Progenitor cell of endocrine pancreas (in vitro differentiated cells): ENCODE data around the gene CYP26B1. TPM values are rescaled to one million over a fixed set of nuclear protein-coding genes. Genes with fewer than 3 reads are reported as not detected.

Experiments
- DNase-seq: peaks from one replicate; pipeline ENCODE4 v3.0.0; 2021; ENCODE audit warnings: low spot score; ENCODE audit not compliant: unreplicated experiment
- H3K27ac Mint-ChIP-seq: 2 replicates; pipeline ENCODE4 v1.8.0; 2021; ENCODE audit warnings: mild to moderate bottlenecking, moderate library complexity, mixed read lengths
- H3K27me3 Mint-ChIP-seq: 2 replicates; pipeline ENCODE4 v1.8.0; 2021; ENCODE audit warnings: mixed read lengths
- H3K36me3 Mint-ChIP-seq: 2 replicates; pipeline ENCODE4 v1.8.0; 2022; ENCODE audit warnings: mixed read lengths; ENCODE audit not compliant: insufficient read depth
- H3K4me1 Mint-ChIP-seq: 2 replicates; pipeline ENCODE4 v1.8.0; 2021; ENCODE audit warnings: low read depth, mixed read lengths
- H3K4me3 Mint-ChIP-seq: 2 replicates; pipeline ENCODE4 v1.8.0; 2021; ENCODE audit warnings: low read depth, mild to moderate bottlenecking, moderate library complexity, mixed read lengths
- H3K9me3 Mint-ChIP-seq: 2 replicates; pipeline ENCODE4 v1.8.0; 2021; ENCODE audit warnings: low read depth, mixed read lengths
- CTCF ChIP-seq: fragments of 200-600 bp; sonication (generic); IDR thresholded peaks from one replicate; pipeline ENCODE4 v1.5.0; 2021; ENCODE audit warnings: antibody characterized with exemption, mild to moderate bottlenecking; ENCODE audit not compliant: unreplicated experiment
- total RNA-seq: library from RNA; stranded (reverse); gene quantifications from 2 replicates; pipeline ENCODE4 v1.2.1, GENCODE V29; 2021

The CYP26B1 gene
- total RNA-seq, 1 donor from 2014 or later: 31.5 TPM

DNA sequence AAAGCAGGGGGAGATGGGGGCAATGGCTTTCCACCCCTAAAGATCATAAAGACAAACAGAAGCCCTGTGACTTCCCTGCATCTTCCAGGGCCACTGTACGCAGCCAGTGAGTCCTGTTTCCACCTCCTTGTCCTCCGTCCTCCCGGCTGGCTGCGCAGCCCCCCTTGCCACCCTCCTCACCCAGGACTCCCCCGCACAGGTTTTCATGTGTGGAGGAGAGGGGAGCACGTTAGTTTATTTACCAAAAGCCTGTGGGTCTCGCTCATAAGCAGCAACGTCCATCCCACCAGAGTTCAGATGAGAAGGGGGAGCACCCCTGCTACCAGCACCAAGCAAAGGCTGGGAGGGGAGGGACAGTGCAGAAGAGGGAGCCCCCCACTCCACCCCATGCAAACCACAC is 11.7 kb downstream of the CYP26B1 start:
- no peak overlapping the region for H3K27ac Mint-ChIP-seq
- H3K36me3 Mint-ChIP-seq: peaks cover 3% of the 10 kb centered on the region
- peaks cover 6% of the 10 kb centered on the region for H3K4me1 Mint-ChIP-seq
- H3K4me3 Mint-ChIP-seq: no peak overlapping the region
- H3K9me3 Mint-ChIP-seq: no peaks in the 10 kb centered on the region
- H3K27me3 Mint-ChIP-seq: no peaks in the 10 kb centered on the region
- TF ChIP-seq CTCF: no peak
- no peak for DNase-seq

GRCh38 chr2:72134997-72135800 is 12.5 kb downstream of the CYP26B1 start:
- peaks cover 6% of the 10 kb centered on the region for H3K4me1 Mint-ChIP-seq
- H3K36me3 Mint-ChIP-seq: peaks cover 3% of the 10 kb centered on the region
- H3K27ac Mint-ChIP-seq: no peak overlapping the region
- H3K27me3 Mint-ChIP-seq: no peaks in the 10 kb centered on the region
- no peak for TF ChIP-seq CTCF
- no peaks in the 10 kb centered on the region for H3K9me3 Mint-ChIP-seq
- H3K4me3 Mint-ChIP-seq: no peak overlapping the region
- no peak for DNase-seq

GRCh38 chr2:72134408-72134996 is 13.2 kb downstream of the CYP26B1 start:
- no peak overlapping the region for H3K4me3 Mint-ChIP-seq
- H3K4me1 Mint-ChIP-seq: peaks cover 4% of the 10 kb centered on the region
- no peak overlapping the region for H3K27ac Mint-ChIP-seq
- no peaks in the 10 kb centered on the region for H3K9me3 Mint-ChIP-seq
- DNase-seq: no peak
- no peak for TF ChIP-seq CTCF
- no peaks in the 10 kb centered on the region for H3K27me3 Mint-ChIP-seq
- H3K36me3 Mint-ChIP-seq: peaks cover 3% of the 10 kb centered on the region

DNA sequence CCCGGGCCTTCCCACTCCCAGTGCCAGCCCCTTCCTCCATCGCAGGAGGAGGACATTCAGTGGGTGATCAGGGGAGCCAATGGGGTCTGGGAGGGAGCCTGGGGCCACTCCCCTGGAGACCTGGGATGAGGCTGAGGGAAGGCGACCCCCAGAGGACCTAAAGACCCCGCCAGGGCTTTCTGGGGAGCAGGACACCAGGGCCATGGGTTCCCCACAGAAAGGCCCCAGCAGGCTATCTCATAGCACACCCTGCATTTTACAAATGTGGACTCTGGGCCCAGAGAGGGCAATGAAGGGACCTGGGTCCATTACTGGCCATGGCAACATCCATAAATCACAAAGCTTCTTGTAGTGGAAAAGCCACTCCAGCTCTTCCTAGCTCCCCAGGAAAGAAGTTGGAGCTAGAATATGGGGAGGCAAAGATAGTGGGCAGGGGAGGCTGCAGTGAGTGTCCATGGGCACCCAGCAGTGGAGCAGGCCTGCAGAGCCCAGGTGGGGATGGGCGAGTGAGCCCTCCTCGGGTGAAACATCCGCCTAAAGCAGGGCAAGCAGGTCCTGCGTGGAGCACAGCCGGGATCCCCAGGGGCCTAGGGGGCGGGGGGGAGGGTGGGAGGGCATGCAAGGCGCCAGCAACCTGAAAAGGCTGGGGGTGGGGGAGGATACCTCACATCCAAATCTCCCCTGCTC is 13.8 kb downstream of the CYP26B1 start:
- peaks cover 3% of the 10 kb centered on the region for H3K36me3 Mint-ChIP-seq
- no peak overlapping the region for H3K4me3 Mint-ChIP-seq
- no peaks in the 10 kb centered on the region for H3K27me3 Mint-ChIP-seq
- no peak for DNase-seq
- H3K27ac Mint-ChIP-seq: no peak overlapping the region
- H3K9me3 Mint-ChIP-seq: no peaks in the 10 kb centered on the region
- peaks cover 4% of the 10 kb centered on the region for H3K4me1 Mint-ChIP-seq
- no peak for TF ChIP-seq CTCF

DNA sequence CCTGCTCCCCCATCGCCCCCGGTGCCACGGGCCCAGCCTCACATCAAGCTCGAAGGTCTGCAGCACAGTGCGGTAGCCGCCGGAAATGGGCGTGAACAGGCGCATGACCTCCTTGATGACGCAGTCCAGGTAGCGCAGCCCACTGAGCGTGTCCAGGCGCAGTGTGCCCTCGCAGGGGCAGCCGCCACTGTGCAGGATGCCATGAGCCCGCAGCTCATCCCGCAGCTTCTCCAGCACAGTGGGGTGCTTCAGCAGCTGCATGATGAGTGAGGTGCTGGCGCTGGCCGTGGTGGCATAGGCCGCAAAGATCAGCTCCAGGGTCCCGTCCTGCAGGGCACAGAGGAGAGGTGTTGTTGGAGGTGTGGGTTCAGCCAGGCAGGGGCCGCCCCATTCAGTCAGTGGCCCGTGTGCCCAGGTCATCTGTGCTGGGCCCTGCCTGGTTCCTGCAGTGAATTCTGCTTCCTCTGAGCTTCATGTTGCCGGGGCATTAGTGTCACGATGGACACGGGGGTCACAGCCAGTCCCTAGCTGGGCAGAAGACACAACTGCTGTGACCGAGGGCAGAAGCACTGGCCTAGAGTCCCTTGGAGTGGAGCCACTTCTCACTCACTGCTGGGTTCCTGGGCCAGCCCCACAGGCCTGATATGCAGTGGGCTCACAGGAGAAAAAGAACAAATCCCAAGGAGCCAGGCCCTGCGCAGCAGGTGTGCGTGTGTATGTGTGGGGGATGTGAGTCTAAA is 14.5 kb downstream of the CYP26B1 start:
- Mint-ChIP-seq H3K4me3 (no peak overlapping the region), H3K4me1 (peaks cover 3% of the 10 kb centered on the region), H3K27ac (no peak overlapping the region), H3K36me3 (peaks cover 3% of the 10 kb centered on the region), H3K9me3 (no peaks in the 10 kb centered on the region), H3K27me3 (no peaks in the 10 kb centered on the region)
- no peak for TF ChIP-seq CTCF
- DNase-seq: no peak
